ENCODE data around the gene DCP1A. TPM values are rescaled to one million over a fixed set of nuclear protein-coding genes. Genes with fewer than 3 reads are reported as not detected.
A peak's percentile ranks its signal among the peaks of the same experiment; 100 is the strongest.

The DCP1A gene
- total and polyA plus RNA-seq, 2 experiments from 2014 or later: 19.3 to 32.0 TPM

- Histone ChIP-seq H3K4me1 (ENCODE audit: insufficient read depth) (peaks cover 89% of the 10 kb centered on the region), H3K4me2 (peak overlapping the region; percentile 69), H3K9me2 (ENCODE audit: insufficient read depth) (no peaks in the 10 kb centered on the region), H3F3A (replicated peaks; ENCODE audit: low read depth) (peaks cover 8% of the 10 kb centered on the region; the same call in 1 of the 2 replicates), H4K20me1 (replicated peaks; ENCODE audit: insufficient read depth) (peaks cover 96% of the 10 kb centered on the region), H3K27ac (ENCODE audit: low read depth) (no peak overlapping the region), H3K27me3 (ENCODE audit: insufficient read depth) (no peaks in the 10 kb centered on the region), H3K4me3 (0 out of 2 replicates have a peak overlapping the region, but pooled peaks have one; percentile 20), H2AFZ (no peak overlapping the region), H3K36me3 (ENCODE audit: insufficient read depth) (peaks cover 15% of the 10 kb centered on the region; the same call in 1 of the 2 replicates), H3K79me2 (replicated peaks; ENCODE audit: insufficient read depth) (peaks cover 100% of the 10 kb centered on the region)
- ATAC-seq (no peak), DNase-seq (ENCODE audit: low spot score) (no peak)
- peak overlapping the region; percentile 47; the same call in 2 of the 3 replicates for H3K4me3 Mint-ChIP-seq
- peaks cover 77% of the 10 kb centered on the region for H3K36me3 Mint-ChIP-seq (ENCODE audit: low read depth)
- TF ChIP-seq ZNF331 (CRISPR knock-in tag; IDR thresholded peaks at IDR 0.05; ENCODE audit: low read depth) (no peak), POLR2AphosphoS5 (IDR thresholded peaks at IDR 0.05; ENCODE audit: low read depth) (no peak), ZNF462 (CRISPR knock-in tag; IDR thresholded peaks at IDR 0.05) (no peak), ZNF114 (CRISPR knock-in tag; IDR thresholded peaks at IDR 0.05) (no peak), JUNB (IDR thresholded peaks at IDR 0.05; ENCODE audit: unreplicated experiment) (no peak), EZH2 (IDR thresholded peaks at IDR 0.05; ENCODE audit: low read depth, unreplicated experiment) (no peak), REST (IDR thresholded peaks at IDR 0.05; ENCODE audit: unreplicated experiment) (no peak), STAT1 (IDR thresholded peaks at IDR 0.05; ENCODE audit: unreplicated experiment) (no peak), NANOG (IDR thresholded peaks at IDR 0.05; ENCODE audit: borderline replicate concordance) (no peak), CREB1 (CRISPR knock-in tag; IDR thresholded peaks at IDR 0.05; ENCODE audit: low read depth) (no peak), ETS1 (IDR thresholded peaks at IDR 0.05) (no peak), EZH2phosphoT487 (IDR thresholded peaks at IDR 0.05; ENCODE audit: unreplicated experiment) (no peak), CTCF (conservative IDR thresholded peaks at IDR 0.05; ENCODE audit: low read depth in 2 of 2) (no peak)
- peaks cover 87% of the 10 kb centered on the region for H3K4me1 Mint-ChIP-seq
- no peak overlapping the region; the same call in 1 of the 2 replicates for H3K27ac Mint-ChIP-seq
- H3K9me3 Mint-ChIP-seq: no peaks in the 10 kb centered on the region
- H3K27me3 Mint-ChIP-seq (ENCODE audit: insufficient read depth, low read depth, poor library complexity): peaks cover 13% of the 10 kb centered on the region
Measured at GRCh38 chr3:53247619-53248018, 99.7 kb downstream of the DCP1A start.

Measured in GM23338 (cell line).